NT2/D1 (cell line): ENCODE results near the gene PIK3R3.

Experiments
- DNase-seq: peaks from one replicate; pipeline ENCODE4 v3.0.0-alpha.2; 2011; ENCODE audit warnings: low read depth, low spot score
- H3K27me3 ChIP-seq: 2 replicates; pipeline ENCODE4 v1.6.0; 2011; ENCODE audit warnings: mild to moderate bottlenecking; ENCODE audit not compliant: insufficient read length, insufficient read depth
- H3K36me3 ChIP-seq: 2 replicates; pipeline ENCODE4 v1.6.1; 2011; ENCODE audit warnings: mild to moderate bottlenecking, low read length, mixed read lengths; ENCODE audit not compliant: insufficient read depth, insufficient read length
- H3K4me1 ChIP-seq: 2 replicates; pipeline ENCODE4 v1.5.1; 2011; ENCODE audit not compliant: insufficient read depth, insufficient read length
- H3K4me3 ChIP-seq: 2 replicates; pipeline ENCODE4 v1.5.1; 2011; ENCODE audit warnings: low read depth; ENCODE audit not compliant: insufficient read length
- H3K9ac ChIP-seq: 2 replicates; pipeline ENCODE4 v1.6.0; 2011; ENCODE audit warnings: low read depth; ENCODE audit not compliant: insufficient read length
- H3K9me3 ChIP-seq: 2 replicates; pipeline ENCODE4 v1.5.1; 2011; ENCODE audit warnings: mild to moderate bottlenecking, low read length; ENCODE audit not compliant: insufficient read depth
- SUZ12 ChIP-seq: IDR thresholded peaks from 2 replicates; pipeline ENCODE4 v1.6.1; 2011; ENCODE audit not compliant: insufficient read length, insufficient read depth; ENCODE audit errors: extremely low read depth
- YY1 ChIP-seq: IDR thresholded peaks from 2 replicates; pipeline ENCODE4 v1.6.1; 2011; ENCODE audit not compliant: insufficient read length, insufficient read depth
- ZNF274 ChIP-seq: IDR thresholded peaks from 2 replicates; pipeline ENCODE4 v1.6.1; 2011; ENCODE audit warnings: mild to moderate bottlenecking, low read depth, low read length

PIK3R3 gene

DNA sequence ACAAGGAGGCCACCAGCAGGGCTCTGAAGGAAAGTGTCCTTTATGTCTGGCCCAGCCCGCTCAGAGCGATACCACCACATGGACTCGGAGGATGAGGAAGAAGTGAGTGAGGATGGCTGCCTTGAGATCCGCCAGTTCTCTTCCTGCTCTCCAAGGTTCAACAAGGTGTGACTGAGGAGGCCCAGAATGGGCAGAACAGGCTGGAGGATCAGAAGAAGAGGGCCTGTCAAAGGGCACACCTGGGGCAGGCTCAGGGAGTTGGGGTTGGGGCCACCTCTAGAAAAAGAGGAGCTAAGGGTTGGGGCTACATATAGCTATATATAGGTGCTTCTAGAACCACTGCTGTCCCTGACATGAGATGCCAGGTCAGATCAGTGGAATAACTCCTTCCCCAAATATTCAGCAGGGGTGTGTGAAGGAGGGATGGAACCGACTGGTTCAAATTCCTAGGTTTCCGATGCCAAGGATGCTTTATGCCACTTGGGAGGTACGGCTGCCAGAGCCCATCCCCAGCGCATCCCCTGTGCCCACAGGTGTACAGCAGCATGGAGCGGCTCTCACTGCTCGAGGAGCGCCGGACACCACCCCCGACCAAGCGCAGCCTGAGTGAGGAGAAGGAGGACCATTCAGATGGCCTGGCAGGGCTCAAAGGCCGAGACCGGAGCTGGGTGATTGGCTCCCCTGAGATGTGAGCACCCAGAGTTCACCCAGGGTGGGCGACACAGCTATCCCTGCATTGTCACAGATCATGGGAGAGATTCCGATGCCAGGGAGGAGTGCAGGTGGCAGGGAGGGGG, 102.2 kb downstream of the PIK3R3 start:
- Histone ChIP-seq H3K9ac (no peak overlapping the region), H3K36me3 (peaks cover 90% of the 10 kb centered on the region), H3K4me1 (no peaks in the 10 kb centered on the region), H3K9me3 (no peaks in the 10 kb centered on the region), H3K27me3 (no peaks in the 10 kb centered on the region), H3K4me3 (no peak overlapping the region)
- TF ChIP-seq SUZ12 (no peak), ZNF274 (no peak), YY1 (no peak)
- DNase-seq: no peak

GRCh38 chr1:46027788-46028573, 104.4 kb downstream of the PIK3R3 start:
- no peak overlapping the region for H3K4me3 ChIP-seq
- H3K9me3 ChIP-seq: peaks cover 16% of the 10 kb centered on the region; the same call in 1 of the 2 replicates
- TF ChIP-seq SUZ12: no peak
- TF ChIP-seq YY1: no peak
- no peak for TF ChIP-seq ZNF274
- no peaks in the 10 kb centered on the region for H3K4me1 ChIP-seq
- H3K36me3 ChIP-seq: peaks cover 87% of the 10 kb centered on the region
- DNase-seq: no peak
- no peak overlapping the region for H3K9ac ChIP-seq
- H3K27me3 ChIP-seq: no peaks in the 10 kb centered on the region

DNA sequence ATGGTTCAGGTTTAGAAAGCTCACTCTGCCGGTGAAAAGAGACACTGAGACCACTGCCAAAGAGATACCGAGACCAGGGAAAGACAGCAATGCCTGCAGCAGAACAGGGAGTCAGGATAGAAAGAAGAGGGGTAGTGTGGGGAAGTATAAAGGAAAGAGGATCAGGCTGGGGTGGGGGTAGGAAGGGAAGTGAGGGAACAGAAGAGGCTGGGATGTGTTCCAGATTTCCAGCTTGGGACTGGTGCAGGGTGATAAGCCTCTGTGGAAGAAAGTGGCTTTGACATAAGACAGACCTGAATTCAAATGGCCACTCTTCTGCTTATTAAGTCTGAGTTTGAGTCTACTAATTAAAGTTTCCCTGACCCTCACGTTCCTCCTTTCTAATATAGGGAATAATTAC, 105.9 kb downstream of the PIK3R3 start:
- no peaks in the 10 kb centered on the region for H3K27me3 ChIP-seq
- H3K9ac ChIP-seq: no peak overlapping the region
- no peak overlapping the region for H3K4me3 ChIP-seq
- no peak for DNase-seq
- H3K36me3 ChIP-seq: peaks cover 90% of the 10 kb centered on the region
- TF ChIP-seq SUZ12: no peak
- no peak for TF ChIP-seq YY1
- no peak for TF ChIP-seq ZNF274
- peaks cover 16% of the 10 kb centered on the region; the same call in 1 of the 2 replicates for H3K9me3 ChIP-seq
- H3K4me1 ChIP-seq: no peaks in the 10 kb centered on the region

DNA sequence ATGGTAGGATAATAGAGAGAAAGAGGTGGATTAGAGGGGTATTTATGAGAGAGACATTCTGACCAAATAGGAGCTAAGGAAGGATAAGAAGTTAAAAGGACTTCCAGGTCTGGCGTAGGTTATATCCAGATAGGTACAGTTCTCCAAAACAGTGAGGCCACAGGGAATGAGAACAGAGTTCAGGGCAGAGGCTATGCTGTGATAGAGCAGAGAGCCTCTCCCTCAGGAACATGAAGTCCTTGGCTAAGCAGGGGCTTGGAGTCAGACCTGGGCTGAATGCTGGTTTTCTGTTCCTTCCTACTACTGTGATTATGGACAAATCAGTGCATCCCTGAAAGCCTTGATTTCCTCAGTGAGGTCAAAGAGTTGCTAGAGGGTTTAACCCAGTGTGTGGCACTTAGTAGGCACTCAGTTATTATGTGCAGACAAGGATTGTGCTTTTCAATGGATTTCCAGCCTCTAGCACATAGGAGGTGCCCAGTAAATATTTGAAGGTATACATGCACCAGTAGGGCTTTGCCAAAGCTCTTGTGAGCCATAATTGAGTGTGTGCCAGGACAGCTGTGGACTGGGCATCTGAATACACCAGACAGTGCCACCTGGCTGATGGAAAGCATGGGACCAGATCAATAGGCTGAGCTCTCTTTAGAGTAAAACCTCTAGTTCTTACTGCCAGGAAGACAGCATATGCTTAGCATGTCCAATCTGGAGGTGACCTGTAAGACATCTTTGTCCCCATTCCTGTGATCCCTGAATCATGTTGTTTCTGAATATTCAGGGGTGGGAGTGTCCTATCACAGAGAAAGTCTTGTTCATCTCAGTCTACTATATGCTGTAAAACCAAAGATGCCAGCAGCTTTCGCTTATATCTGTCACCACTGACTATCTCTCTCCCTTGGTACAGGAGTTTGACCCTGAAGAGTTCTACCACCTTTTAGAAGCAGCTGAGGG, 111.1 kb downstream of the PIK3R3 start:
- TF ChIP-seq SUZ12 (no peak), YY1 (no peak), ZNF274 (no peak)
- DNase-seq: no peak
- H3K9me3 ChIP-seq: peaks cover 16% of the 10 kb centered on the region; the same call in 1 of the 2 replicates
- no peak overlapping the region for H3K9ac ChIP-seq
- H3K27me3 ChIP-seq: no peaks in the 10 kb centered on the region
- H3K4me3 ChIP-seq: no peak overlapping the region
- H3K4me1 ChIP-seq: no peaks in the 10 kb centered on the region
- peaks cover 75% of the 10 kb centered on the region for H3K36me3 ChIP-seq

GRCh38 chr1:46020010-46020409, 112.4 kb downstream of the PIK3R3 start:
- TF ChIP-seq ZNF274 (no peak), YY1 (no peak), SUZ12 (no peak)
- Histone ChIP-seq H3K4me3 (no peak overlapping the region), H3K9ac (no peak overlapping the region), H3K27me3 (no peaks in the 10 kb centered on the region), H3K9me3 (peaks cover 16% of the 10 kb centered on the region; the same call in 1 of the 2 replicates), H3K36me3 (peaks cover 64% of the 10 kb centered on the region), H3K4me1 (no peaks in the 10 kb centered on the region)
- DNase-seq: no peak

DNA sequence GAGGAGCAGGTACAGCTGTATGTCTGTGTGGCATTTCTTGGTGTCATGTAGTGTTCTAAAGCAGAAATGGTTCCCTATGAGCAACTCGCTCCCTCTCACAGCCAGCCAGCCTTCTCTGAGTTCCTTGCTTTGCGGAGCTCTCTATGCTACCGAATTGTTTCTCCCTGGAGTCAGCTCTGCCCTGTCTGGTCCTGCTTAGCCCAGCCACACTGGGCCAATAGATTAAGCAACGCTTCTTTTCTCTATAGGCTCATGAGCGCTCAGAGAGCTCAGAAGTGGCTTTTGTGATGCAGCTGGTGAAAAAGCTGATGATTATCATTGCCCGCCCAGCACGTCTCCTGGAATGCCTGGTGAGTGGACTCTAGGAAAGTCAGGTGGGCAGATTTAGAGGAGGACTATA, 113.1 kb downstream of the PIK3R3 start:
- H3K9ac ChIP-seq: no peak overlapping the region
- H3K4me1 ChIP-seq: no peaks in the 10 kb centered on the region
- H3K4me3 ChIP-seq: no peak overlapping the region
- DNase-seq: no peak
- TF ChIP-seq ZNF274 (no peak), YY1 (no peak), SUZ12 (no peak)
- no peaks in the 10 kb centered on the region for H3K27me3 ChIP-seq
- peaks cover 61% of the 10 kb centered on the region for H3K36me3 ChIP-seq
- H3K9me3 ChIP-seq: peaks cover 11% of the 10 kb centered on the region; the same call in 1 of the 2 replicates

- TF ChIP-seq ZNF274: no peak
- no peak for TF ChIP-seq SUZ12
- no peak for TF ChIP-seq YY1
- DNase-seq: no peak
Measured at GRCh38 chr1:46017876-46018503, 114.4 kb downstream of the PIK3R3 start.

More at GRCh38 chr1:46017876-46018503, 114.4 kb downstream of the PIK3R3 start:
- H3K4me1 ChIP-seq: no peaks in the 10 kb centered on the region
- no peaks in the 10 kb centered on the region for H3K27me3 ChIP-seq
- no peaks in the 10 kb centered on the region for H3K9me3 ChIP-seq
- H3K36me3 ChIP-seq: peaks cover 55% of the 10 kb centered on the region
- H3K4me3 ChIP-seq: no peak overlapping the region
- H3K9ac ChIP-seq: no peak overlapping the region
